22Rv1 (cell line): ENCODE data around the gene ATF1.

Experiments
- CTCF ChIP-seq: fragments of 450-650 bp; IDR thresholded peaks from 2 replicates; pipeline ENCODE4 v1.5.1; 2017; ENCODE audit warnings: mild to moderate bottlenecking
- ZFX ChIP-seq: fragments of 450-650 bp; IDR thresholded peaks from 2 replicates; pipeline ENCODE4 v1.6.1; 2017; ENCODE audit warnings: antibody characterized with exemption, borderline replicate concordance

DNA sequence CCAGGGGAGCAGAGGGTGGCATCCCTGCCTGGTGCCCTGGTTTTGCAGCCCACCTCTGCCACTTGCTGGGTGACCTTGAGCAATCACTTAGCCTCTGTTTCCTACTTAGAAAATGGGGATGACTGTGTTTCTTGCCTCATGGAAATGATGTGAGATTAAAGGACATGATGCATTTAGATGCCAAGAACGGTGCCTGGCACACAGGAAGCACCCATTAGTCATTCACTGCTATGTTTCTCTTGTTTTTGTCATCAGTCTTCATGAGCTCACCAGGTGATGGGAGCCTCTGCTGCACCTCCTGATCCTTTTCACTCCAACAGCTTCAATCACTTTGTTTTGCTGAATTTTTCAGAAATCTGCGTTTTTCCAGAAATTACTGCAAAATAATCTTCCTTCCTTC is 23.6 kb upstream of the ATF1 start:
- TF ChIP-seq CTCF, result no peak
- TF ChIP-seq ZFX, result no peak
